T-helper 2 cell treated with Interferon-gamma antibody and Interleukin-4, amounts not matched to agents 5 μg/mL and 100 μg/mL, for 36 hours (primary cell): ENCODE measurements around the gene OVCH1.

Source experiments
- DNase-seq: peaks from one replicate; pipeline ENCODE4 v3.0.0; 2021; ENCODE audit warnings: low spot score
- H3K27ac Mint-ChIP-seq: one replicate; pipeline ENCODE4 v1.8.0; 2021; ENCODE audit warnings: mild to moderate bottlenecking, mixed read lengths
- H3K27me3 Mint-ChIP-seq: one replicate; pipeline ENCODE4 v1.8.0; 2021; ENCODE audit warnings: low read depth, mixed read lengths
- H3K36me3 Mint-ChIP-seq: one replicate; pipeline ENCODE4 v1.8.0; 2021; ENCODE audit warnings: low read depth, mixed read lengths
- H3K4me1 Mint-ChIP-seq: one replicate; pipeline ENCODE4 v1.8.0; 2021; ENCODE audit warnings: low read depth, mixed read lengths
- H3K4me3 Mint-ChIP-seq: one replicate; pipeline ENCODE4 v1.8.0; 2022; ENCODE audit warnings: mild to moderate bottlenecking, moderate library complexity, mixed read lengths
- H3K9me3 Mint-ChIP-seq: one replicate; pipeline ENCODE4 v1.8.0; 2021; ENCODE audit warnings: mixed read lengths

OVCH1 gene

DNA sequence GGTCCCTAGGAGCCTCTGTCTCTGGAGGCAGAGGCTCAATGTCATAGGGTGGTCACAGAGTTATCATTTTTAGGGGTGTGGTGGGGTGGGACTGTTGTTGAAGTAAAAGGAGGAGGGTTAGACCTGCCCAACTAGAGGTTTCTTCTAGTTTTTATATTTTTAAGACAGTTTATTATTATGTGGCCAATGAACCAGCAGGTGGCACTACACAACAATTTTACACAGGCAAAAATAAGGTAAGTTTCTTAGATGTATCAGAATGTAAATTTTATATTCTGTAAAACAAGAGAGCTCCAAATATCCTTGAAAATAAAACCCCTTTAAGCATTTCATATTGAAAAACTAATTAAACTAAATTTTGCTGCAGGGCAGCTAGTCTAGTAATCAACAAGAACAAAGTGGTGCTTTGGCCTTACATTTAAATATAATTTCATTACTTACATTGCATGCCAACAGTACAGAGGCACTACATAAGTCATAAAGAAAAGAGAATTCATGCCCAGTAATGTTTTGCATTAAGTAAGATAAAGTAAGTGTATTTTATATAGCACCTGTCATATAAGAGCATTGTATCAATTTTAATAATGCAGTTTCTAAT is 22.2 kb upstream of the OVCH1 start:
- Mint-ChIP-seq H3K27me3 (no peaks in the 10 kb centered on the region), H3K4me1 (no peaks in the 10 kb centered on the region), H3K9me3 (no peaks in the 10 kb centered on the region), H3K27ac (no peak overlapping the region), H3K36me3 (no peaks in the 10 kb centered on the region), H3K4me3 (no peak overlapping the region)
- no peak for DNase-seq

DNA sequence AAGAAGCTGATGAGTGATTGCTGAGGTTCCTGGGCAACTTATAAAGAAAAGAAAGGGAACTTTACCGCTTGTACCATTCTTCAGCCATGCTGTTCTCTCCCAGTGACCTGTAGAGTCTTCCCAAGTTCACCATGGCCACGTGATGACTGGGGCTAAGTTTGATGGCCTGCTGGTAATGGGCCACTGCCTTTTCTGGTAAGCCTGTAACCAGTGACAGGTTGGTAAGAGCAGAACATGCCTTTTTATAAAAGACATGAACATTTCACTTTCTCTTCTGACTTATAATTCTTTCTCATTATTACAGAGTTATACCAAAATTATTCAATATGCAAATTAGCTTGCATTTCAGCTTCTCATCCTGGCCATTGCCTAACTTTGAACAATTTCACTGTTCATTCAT is 20.9 kb upstream of the OVCH1 start:
- H3K27ac Mint-ChIP-seq = no peak overlapping the region
- H3K9me3 Mint-ChIP-seq = no peaks in the 10 kb centered on the region
- no peaks in the 10 kb centered on the region for H3K4me1 Mint-ChIP-seq
- H3K36me3 Mint-ChIP-seq = no peaks in the 10 kb centered on the region
- no peaks in the 10 kb centered on the region for H3K27me3 Mint-ChIP-seq
- H3K4me3 Mint-ChIP-seq = no peak overlapping the region
- DNase-seq = no peak

DNA sequence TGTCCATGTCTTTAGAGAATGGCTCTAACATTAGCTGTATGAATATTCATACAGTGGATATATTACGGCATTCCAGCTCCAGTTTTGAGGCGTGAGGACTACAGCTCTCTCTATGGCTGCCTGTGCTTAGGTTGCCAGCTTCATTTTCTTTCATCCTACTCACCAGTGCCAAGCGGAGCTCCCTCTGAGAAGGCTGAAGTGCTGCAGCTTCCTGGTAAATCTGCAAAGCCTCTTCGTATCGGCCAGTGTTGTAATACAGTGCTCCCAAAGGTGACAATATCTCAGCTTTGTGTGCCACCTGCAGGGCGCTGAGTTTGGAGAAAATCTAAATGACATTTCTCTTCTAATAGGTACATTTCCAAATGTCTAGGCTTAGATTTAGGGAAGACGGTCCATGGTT is 19.8 kb upstream of the OVCH1 start:
- DNase-seq = no peak
- Mint-ChIP-seq H3K27ac (no peak overlapping the region), H3K9me3 (no peaks in the 10 kb centered on the region)

DNA sequence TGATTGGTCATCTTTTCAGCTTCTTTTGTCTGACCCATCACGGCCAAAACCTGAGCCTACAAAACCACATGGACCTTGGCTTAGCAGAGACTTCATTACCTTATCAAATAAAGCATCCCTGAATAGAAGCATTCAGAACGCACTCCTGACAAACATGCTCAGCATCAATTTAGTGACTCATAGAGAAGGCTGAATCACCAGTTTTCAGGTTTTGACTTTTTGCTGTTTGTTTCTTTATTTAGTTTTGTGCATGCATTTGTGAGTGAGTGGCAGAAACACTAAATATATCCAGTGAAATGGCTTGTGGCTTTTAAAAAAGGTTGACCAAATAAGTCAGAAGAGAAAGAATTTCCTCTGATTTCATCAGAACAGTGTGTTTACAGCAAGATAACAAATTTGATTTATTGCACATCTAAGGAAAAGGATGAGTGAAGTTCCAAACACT is 19.0 kb upstream of the OVCH1 start:
- H3K27me3 Mint-ChIP-seq = no peaks in the 10 kb centered on the region
- no peaks in the 10 kb centered on the region for H3K4me1 Mint-ChIP-seq
- no peaks in the 10 kb centered on the region for H3K9me3 Mint-ChIP-seq
- no peak overlapping the region for H3K27ac Mint-ChIP-seq
- no peaks in the 10 kb centered on the region for H3K36me3 Mint-ChIP-seq
- no peak for DNase-seq
- H3K4me3 Mint-ChIP-seq = no peak overlapping the region

More for the DNA sequence above, 19.8 kb upstream of the OVCH1 start:
- H3K27me3 Mint-ChIP-seq = no peaks in the 10 kb centered on the region
- no peaks in the 10 kb centered on the region for H3K36me3 Mint-ChIP-seq
- no peak overlapping the region for H3K4me3 Mint-ChIP-seq
- no peaks in the 10 kb centered on the region for H3K4me1 Mint-ChIP-seq

DNA sequence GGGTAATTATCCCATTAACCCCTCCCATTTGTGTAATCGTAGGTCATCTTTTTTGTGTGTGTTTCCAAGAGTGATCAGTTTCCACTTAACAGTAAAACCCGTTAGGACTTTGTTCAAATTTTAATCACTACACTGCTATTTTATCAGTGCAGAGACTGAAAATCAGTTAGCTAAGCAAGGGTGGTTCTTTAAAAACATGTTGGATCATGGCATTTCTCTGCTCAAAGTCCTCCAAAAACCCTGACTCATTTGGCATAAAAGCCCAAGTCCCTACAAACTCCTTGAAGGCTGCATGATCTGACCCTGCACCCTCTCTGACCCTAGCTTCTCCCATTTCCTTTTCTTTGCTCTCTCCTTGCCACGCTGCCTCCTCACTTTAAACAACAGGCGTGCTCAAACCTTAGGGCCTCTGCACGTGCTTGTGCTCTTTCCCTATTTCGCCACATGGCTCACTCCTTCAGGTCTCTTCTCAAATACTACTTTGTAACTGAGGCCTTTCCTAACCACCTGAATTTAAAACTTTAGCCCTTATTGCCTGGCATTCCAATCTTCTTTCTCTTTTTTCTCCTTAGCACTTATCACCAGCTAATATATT is 13.2 kb upstream of the OVCH1 start:
- Mint-ChIP-seq H3K27me3 (peaks cover 4% of the 10 kb centered on the region), H3K4me3 (no peak overlapping the region), H3K27ac (no peak overlapping the region), H3K9me3 (no peaks in the 10 kb centered on the region), H3K4me1 (no peaks in the 10 kb centered on the region), H3K36me3 (no peaks in the 10 kb centered on the region)
- no peak for DNase-seq

DNA sequence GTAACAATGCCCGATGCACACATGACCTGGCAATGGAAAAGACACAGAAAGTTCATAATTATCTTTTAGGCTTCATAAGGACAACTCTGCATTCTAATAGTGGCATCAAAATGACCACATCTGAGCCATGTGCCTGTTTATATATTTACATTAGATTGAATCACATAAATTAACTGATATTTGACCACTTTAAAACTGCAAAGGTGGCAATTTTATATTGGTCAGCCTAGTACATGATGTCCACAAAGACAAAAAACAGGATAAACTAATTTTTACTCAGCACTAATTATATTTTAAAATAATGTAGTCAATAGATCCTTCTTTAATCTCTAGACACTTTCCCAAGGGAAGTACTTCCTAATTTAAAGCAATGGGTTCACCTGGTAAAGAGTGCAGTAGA is 12.0 kb upstream of the OVCH1 start:
- no peaks in the 10 kb centered on the region for H3K4me1 Mint-ChIP-seq
- DNase-seq = no peak
- peaks cover 11% of the 10 kb centered on the region for H3K27me3 Mint-ChIP-seq
- H3K36me3 Mint-ChIP-seq = no peaks in the 10 kb centered on the region
- H3K9me3 Mint-ChIP-seq = no peaks in the 10 kb centered on the region
- H3K4me3 Mint-ChIP-seq = no peak overlapping the region
- H3K27ac Mint-ChIP-seq = no peak overlapping the region

DNA sequence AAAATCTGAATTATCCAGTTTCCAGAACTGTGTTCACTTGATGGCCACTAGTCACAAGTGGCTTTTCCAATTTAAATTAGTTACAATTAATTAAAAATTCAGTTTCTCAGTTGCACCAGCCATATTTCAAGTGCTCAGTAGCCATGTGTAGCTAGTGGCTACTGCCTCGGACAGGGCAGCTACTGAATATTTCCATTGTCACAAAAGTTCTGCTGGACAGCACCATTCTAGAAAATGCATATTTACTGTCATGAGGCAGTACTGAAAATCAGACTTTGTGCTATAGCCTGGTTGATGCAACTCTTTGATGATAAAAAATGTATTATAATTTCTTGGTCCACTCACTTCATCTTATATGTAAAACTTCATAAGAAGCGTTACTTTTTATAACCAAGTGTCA is 11.5 kb upstream of the OVCH1 start:
- Mint-ChIP-seq H3K4me1 (no peaks in the 10 kb centered on the region), H3K9me3 (no peaks in the 10 kb centered on the region), H3K36me3 (no peaks in the 10 kb centered on the region), H3K27me3 (peaks cover 11% of the 10 kb centered on the region), H3K27ac (no peak overlapping the region), H3K4me3 (no peak overlapping the region)
- DNase-seq = no peak

DNA sequence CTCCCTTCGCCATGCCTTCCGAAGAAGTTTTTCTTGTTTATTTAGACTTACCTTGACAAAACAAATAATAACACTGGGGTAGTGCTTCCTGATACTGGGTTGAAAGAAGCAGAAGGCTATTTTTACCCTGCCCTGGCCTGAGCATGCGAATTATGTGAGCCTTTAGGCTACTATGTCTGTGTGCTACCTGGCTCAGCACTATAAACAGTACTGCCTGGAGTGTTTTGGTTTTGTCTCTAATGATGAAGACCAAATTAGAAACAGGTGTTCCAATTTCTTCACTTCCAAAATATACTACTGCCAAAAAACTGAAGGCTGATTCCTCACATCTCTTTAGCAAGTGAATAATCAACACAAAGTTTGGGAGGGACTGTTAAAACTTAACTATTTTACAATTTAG is 7.6 kb upstream of the OVCH1 start:
- DNase-seq = no peak
- Mint-ChIP-seq H3K4me1 (no peaks in the 10 kb centered on the region), H3K36me3 (no peaks in the 10 kb centered on the region), H3K27ac (no peak overlapping the region), H3K27me3 (peaks cover 11% of the 10 kb centered on the region), H3K4me3 (no peak overlapping the region), H3K9me3 (no peaks in the 10 kb centered on the region)

DNA sequence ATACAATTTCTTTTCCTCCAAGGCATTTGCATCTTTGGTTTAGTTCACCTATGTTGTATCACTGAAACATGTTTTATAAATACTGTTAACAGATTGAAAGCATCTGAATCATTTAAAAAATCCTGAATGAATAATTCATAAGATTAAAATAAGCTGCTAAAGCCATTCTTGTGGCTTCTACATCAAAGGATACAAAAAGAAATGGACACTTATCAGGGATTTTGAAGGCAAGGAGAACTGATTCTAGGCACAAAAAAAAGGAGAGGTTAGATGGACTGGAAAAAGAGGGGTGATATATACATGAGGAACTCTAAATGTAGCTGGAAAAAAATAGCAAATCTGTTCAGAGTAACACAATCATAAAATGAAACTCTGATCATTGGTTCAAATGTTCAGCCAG is 5.8 kb upstream of the OVCH1 start:
- no peaks in the 10 kb centered on the region for H3K9me3 Mint-ChIP-seq
- no peaks in the 10 kb centered on the region for H3K4me1 Mint-ChIP-seq
- H3K4me3 Mint-ChIP-seq = no peak overlapping the region
- DNase-seq = no peak
- H3K27me3 Mint-ChIP-seq = peaks cover 11% of the 10 kb centered on the region
- H3K36me3 Mint-ChIP-seq = no peaks in the 10 kb centered on the region
- no peak overlapping the region for H3K27ac Mint-ChIP-seq

DNA sequence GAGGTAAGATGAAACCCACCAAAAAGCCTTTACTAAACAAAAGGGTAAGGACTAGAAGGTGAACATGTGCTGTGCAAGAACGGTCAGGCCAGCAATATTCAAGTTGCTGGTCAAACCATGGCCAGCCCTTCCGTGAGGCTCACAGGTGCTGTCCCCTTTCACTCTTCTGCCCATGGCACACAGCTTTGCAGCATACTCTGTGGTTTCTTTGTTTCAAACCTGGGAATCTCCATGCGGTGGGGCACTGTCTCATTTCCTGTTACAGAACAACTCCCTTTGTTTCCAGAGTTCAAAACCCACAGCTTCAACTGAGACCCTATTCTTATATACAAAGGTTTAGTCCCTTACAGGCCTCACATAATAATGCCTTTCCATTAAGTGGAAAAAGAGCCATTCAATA is 1.7 kb upstream of the OVCH1 start:
- H3K36me3 Mint-ChIP-seq = no peaks in the 10 kb centered on the region
- no peaks in the 10 kb centered on the region for H3K27me3 Mint-ChIP-seq
- no peaks in the 10 kb centered on the region for H3K4me1 Mint-ChIP-seq
- H3K27ac Mint-ChIP-seq = no peak overlapping the region
- H3K9me3 Mint-ChIP-seq = no peaks in the 10 kb centered on the region
- DNase-seq = no peak
- no peak overlapping the region for H3K4me3 Mint-ChIP-seq

DNA sequence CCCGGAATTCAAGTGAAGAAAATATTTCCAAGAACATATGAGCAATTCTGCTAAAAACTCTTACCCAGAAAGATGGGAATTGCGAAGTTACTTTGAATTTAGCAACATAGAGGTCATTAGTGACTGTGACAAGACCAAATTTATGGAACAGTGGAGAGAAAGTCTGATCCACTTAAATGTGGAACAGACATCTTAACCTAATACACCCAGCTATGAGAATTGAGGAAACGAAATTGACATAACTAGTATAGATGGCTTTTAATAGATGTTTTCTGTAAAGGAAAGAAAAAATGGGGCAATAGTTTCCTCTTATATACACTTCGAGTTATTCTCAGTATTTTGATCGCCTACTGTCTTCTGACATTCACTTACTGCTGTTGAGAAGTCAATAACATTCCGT is 4.6 kb downstream of the OVCH1 start:
- Mint-ChIP-seq H3K27me3 (peaks cover 8% of the 10 kb centered on the region), H3K36me3 (no peaks in the 10 kb centered on the region), H3K4me1 (no peaks in the 10 kb centered on the region), H3K4me3 (no peak overlapping the region), H3K9me3 (no peaks in the 10 kb centered on the region), H3K27ac (no peak overlapping the region)
- no peak for DNase-seq

DNA sequence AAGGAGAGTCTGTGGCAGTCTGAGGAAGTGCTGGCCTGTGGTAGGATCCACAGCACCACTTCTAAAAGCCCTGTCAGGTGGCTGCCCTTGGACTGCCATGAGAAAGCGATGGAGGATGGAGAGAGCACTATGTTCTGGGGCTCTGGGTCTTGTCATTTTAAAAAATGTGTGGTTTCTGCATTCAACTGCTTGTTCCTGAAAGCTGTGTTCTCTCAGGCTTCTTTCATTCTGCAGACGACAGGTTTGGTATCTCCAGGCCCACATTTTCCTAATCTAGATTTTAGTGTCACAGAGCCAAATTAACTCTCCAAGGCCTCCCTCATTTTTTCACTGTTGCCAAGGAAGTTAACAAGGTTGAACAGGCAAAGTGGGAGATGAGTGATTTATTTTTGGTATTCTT is 10.5 kb downstream of the OVCH1 start:
- DNase-seq = no peak
- Mint-ChIP-seq H3K27me3 (peaks cover 7% of the 10 kb centered on the region), H3K36me3 (no peaks in the 10 kb centered on the region), H3K9me3 (no peaks in the 10 kb centered on the region), H3K4me1 (no peaks in the 10 kb centered on the region), H3K4me3 (no peak overlapping the region), H3K27ac (no peak overlapping the region)

DNA sequence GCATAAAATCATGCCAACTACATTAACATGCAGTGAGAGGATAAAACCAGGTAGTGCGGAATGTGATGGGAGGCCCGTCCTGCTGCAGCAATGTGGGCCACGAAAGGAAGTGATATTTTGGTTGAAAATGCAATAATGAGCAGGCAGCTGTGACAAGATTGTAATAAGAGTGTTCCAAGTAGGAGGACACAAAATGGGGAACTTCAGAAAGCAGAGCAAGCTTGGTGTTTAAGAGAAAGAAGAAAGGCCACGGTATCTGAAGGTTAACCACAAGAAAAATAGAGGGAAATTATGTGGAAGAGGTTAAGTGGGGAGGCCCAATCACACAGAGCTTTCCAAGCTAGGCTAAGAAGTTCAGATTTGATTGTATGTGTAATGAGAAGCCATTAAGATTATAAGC is 34.3 kb downstream of the OVCH1 start:
- no peaks in the 10 kb centered on the region for H3K9me3 Mint-ChIP-seq
- H3K27ac Mint-ChIP-seq = no peak overlapping the region
- DNase-seq = no peak
- H3K36me3 Mint-ChIP-seq = no peaks in the 10 kb centered on the region
- H3K4me1 Mint-ChIP-seq = no peaks in the 10 kb centered on the region
- H3K4me3 Mint-ChIP-seq = no peak overlapping the region
- no peaks in the 10 kb centered on the region for H3K27me3 Mint-ChIP-seq

DNA sequence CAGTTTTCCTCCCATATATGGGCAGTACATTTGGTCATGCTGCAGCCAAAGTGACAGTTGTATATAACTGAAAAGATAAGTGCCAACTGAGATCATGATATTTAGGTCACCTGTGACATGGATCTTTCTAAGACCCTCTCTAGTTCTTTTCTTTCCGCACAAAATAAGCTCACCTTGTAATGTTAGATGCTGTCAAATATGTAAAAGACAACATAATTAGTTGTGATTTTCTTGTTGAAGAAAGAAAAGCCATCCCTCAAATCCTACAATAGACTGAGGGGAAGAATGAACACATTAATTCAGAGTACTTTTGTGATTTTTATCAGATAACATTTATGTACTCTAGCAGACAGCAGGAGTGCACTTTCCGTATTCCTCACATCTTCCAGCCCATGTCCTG is 37.4 kb downstream of the OVCH1 start:
- H3K9me3 Mint-ChIP-seq = no peaks in the 10 kb centered on the region
- H3K27ac Mint-ChIP-seq = no peak overlapping the region
- no peaks in the 10 kb centered on the region for H3K36me3 Mint-ChIP-seq
- H3K4me3 Mint-ChIP-seq = no peak overlapping the region
- H3K27me3 Mint-ChIP-seq = no peaks in the 10 kb centered on the region
- H3K4me1 Mint-ChIP-seq = no peaks in the 10 kb centered on the region
- no peak for DNase-seq

DNA sequence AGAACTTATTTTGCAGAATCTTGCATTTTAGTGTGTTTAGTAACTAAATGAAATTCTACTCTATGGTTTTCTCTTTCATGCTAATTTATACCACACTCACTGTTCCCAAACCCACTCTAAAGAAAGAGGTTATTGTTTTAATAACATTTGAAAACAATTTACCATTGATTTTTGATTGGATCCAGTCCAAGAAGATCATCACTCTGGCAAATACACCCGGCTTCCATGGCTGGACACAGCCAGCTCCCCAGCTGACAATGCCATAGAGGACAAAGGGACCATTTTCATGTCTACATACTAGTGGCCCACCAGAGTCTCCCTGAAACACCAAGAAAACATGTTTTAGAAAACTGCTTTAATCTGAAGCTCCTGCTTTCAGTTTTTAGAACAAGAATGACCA is 42.4 kb downstream of the OVCH1 start:
- H3K4me3 Mint-ChIP-seq = no peak overlapping the region
- H3K27me3 Mint-ChIP-seq = no peaks in the 10 kb centered on the region
- no peak for DNase-seq
- no peaks in the 10 kb centered on the region for H3K9me3 Mint-ChIP-seq
- H3K27ac Mint-ChIP-seq = no peak overlapping the region
- H3K36me3 Mint-ChIP-seq = no peaks in the 10 kb centered on the region
- no peaks in the 10 kb centered on the region for H3K4me1 Mint-ChIP-seq
